ENCODE data around the gene FOXN3. TPM values are rescaled to one million over a fixed set of nuclear protein-coding genes. Genes with fewer than 3 reads are reported as not detected.

Gene FOXN3
- total RNA-seq, 1 experiment from 2014 or later, result 125 TPM

DNA sequence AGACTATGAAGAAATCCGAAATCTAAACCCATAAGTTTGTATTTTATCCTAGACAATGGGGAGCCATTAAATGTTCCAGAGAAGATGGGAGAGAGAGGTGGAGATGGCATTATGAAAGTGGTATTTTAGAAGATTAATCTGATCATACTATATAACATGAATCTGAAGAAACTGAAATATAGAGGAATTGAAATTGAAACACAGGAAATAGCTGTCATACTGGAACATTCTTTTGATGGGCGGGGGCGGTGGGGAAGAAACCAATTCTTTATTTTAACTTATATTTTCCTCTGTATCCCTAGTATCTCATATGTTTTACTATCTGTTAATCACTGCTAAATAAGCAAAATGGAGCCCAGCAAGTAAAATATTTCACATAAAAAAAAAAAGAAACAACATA, 27.0 kb upstream of the FOXN3 start:
- no peak overlapping the region for H2AFZ ChIP-seq (ENCODE audit: low read length)
- H3K36me3 Mint-ChIP-seq (ENCODE audit: insufficient read depth in 1 of 3, low read depth in 3 of 3), result peaks cover 0 to 3% (median 2%) of the 10 kb centered on the region in 3 experiments; a peak in 5 of 7 replicates
- no peak overlapping the region for H3K23ac ChIP-seq (ENCODE audit: insufficient read length, low read depth, low read length)
- no peak overlapping the region for H3K4me2 ChIP-seq (ENCODE audit: insufficient read depth, insufficient read length, low read length)
- no peaks in the 10 kb centered on the region for H3K79me1 ChIP-seq (ENCODE audit: insufficient read depth, low read depth, low read length, poor library complexity, severe bottlenecking)
- no peak overlapping the region for H2BK120ac ChIP-seq (ENCODE audit: low read depth, low read length, poor library complexity, severe bottlenecking)
- H2BK5ac ChIP-seq (ENCODE audit: insufficient read length, low read length), result no peak overlapping the region
- no peak overlapping the region for H3K18ac ChIP-seq (ENCODE audit: insufficient read length, low read depth, low read length)
- H3K9me3 Mint-ChIP-seq, result no peaks in the 10 kb centered on the region; a peak in 1 of 5 replicates
- H2BK20ac ChIP-seq (ENCODE audit: low read depth, low read length, poor library complexity, severe bottlenecking), result no peak overlapping the region
- no peak overlapping the region for H3K4ac ChIP-seq (ENCODE audit: low read depth, low read length)
- no peaks in the 10 kb centered on the region for H4K20me1 ChIP-seq (ENCODE audit: control insufficient read depth, insufficient read depth, insufficient read length)
- peaks cover 17% of the 10 kb centered on the region; the same call in 1 of the 2 replicates for H3K4me1 ChIP-seq (ENCODE audit: insufficient read depth, low read length)
- H3K23me2 ChIP-seq (ENCODE audit: insufficient read length, low read depth, low read length, poor library complexity, severe bottlenecking), result no peaks in the 10 kb centered on the region
- H3K14ac ChIP-seq (ENCODE audit: insufficient read depth, low read length), result no peak overlapping the region
- H2AK5ac ChIP-seq (ENCODE audit: insufficient read length, low read length), result no peak overlapping the region
- H3K4me3 Mint-ChIP-seq, result no peak overlapping the region
- peaks cover 55 to 65% of the 10 kb centered on the region in 2 experiments for H3K4me1 Mint-ChIP-seq
- no peak overlapping the region for H2BK15ac ChIP-seq (ENCODE audit: low read depth, low read length)
- TF ChIP-seq, protein P1, sequence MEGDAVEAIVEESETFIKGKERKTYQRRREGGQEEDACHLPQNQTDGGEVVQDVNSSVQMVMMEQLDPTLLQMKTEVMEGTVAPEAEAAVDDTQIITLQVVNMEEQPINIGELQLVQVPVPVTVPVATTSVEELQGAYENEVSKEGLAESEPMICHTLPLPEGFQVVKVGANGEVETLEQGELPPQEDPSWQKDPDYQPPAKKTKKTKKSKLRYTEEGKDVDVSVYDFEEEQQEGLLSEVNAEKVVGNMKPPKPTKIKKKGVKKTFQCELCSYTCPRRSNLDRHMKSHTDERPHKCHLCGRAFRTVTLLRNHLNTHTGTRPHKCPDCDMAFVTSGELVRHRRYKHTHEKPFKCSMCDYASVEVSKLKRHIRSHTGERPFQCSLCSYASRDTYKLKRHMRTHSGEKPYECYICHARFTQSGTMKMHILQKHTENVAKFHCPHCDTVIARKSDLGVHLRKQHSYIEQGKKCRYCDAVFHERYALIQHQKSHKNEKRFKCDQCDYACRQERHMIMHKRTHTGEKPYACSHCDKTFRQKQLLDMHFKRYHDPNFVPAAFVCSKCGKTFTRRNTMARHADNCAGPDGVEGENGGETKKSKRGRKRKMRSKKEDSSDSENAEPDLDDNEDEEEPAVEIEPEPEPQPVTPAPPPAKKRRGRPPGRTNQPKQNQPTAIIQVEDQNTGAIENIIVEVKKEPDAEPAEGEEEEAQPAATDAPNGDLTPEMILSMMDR (conservative IDR thresholded peaks at IDR 0.05), result no peak
- H3K27me3 Mint-ChIP-seq (ENCODE audit: low read depth), result no peaks in the 10 kb centered on the region
- no CpG with 5 or more reads among the region's 3 CpGs for WGBS (ENCODE audit: extremely low coverage, insufficient read length, low lambda C conversion rate)
- H3K27ac ChIP-seq (ENCODE audit: insufficient read length, low read depth, low read length), result no peak overlapping the region
- H3K79me2 ChIP-seq (ENCODE audit: insufficient read depth, low read length), result no peaks in the 10 kb centered on the region
- no peak overlapping the region for H3T11ph ChIP-seq (ENCODE audit: low read length)
- peak overlapping the region; percentile 61 to 76 (median 62); a peak in 4 of 7 replicates for H3K27ac Mint-ChIP-seq
- H3K56ac ChIP-seq (ENCODE audit: insufficient read length, low read depth, low read length), result no peak overlapping the region
- no peak overlapping the region for H4K8ac ChIP-seq (replicated peaks; ENCODE audit: insufficient read length, low read depth, low read length)
- DNase-seq, result no peak
- no peak overlapping the region for H2BK12ac ChIP-seq (ENCODE audit: insufficient read length, low read depth, low read length)
- H4K5ac ChIP-seq (ENCODE audit: insufficient read length, low read depth, low read length), result no peak overlapping the region
- H3K27me3 ChIP-seq (ENCODE audit: insufficient read depth, low read length), result no peaks in the 10 kb centered on the region
- H3K9ac ChIP-seq (ENCODE audit: extremely low read depth, insufficient read length, low read length), result no peak overlapping the region
- no peak overlapping the region for H4K91ac ChIP-seq (ENCODE audit: insufficient read length, low read depth, low read length)
- H3K9me3 ChIP-seq (ENCODE audit: control insufficient read depth, low read depth, low read length), result no peaks in the 10 kb centered on the region
